Epithelial cell of esophagus (primary cell): ENCODE results near the gene FEZF1.
A peak's percentile ranks its signal among the peaks of the same experiment; 100 is the strongest.

Experiments used
- DNase-seq: peaks from one replicate; pipeline ENCODE4 v3.0.0; 2010; ENCODE audit warnings: low read depth
- H3K4me3 ChIP-seq: 2 replicates; pipeline ENCODE4 v1.5.1; 2011; ENCODE audit warnings: mild to moderate bottlenecking, low read length, control low read depth
- CTCF ChIP-seq: IDR thresholded peaks from 2 replicates; pipeline ENCODE4 v1.5.1; 2011; ENCODE audit warnings: low read depth, mild to moderate bottlenecking, low read length, control low read depth, inconsistent platforms; ENCODE audit not compliant: insufficient read depth; ENCODE audit errors: missing control alignments

The FEZF1 gene

GRCh38 chr7:122261442-122261841, 43.1 kb downstream of the FEZF1 start:
- H3K4me3 ChIP-seq, result no peak overlapping the region
- no peak for TF ChIP-seq CTCF
- DNase-seq, result no peak

GRCh38 chr7:122261016-122261415, 43.5 kb downstream of the FEZF1 start:
- no peak for DNase-seq
- no peak for TF ChIP-seq CTCF
- no peak overlapping the region for H3K4me3 ChIP-seq

- no peak for DNase-seq
- no peak overlapping the region for H3K4me3 ChIP-seq
- TF ChIP-seq CTCF, result no peak
These were observed 44.2 kb downstream of the FEZF1 start for GRCh38 chr7:122260336-122260735.

GRCh38 chr7:122258971-122259370, 45.6 kb downstream of the FEZF1 start:
- H3K4me3 ChIP-seq, result no peak overlapping the region
- TF ChIP-seq CTCF, result no peak
- DNase-seq, result no peak

- no peak for TF ChIP-seq CTCF
- H3K4me3 ChIP-seq, result no peak overlapping the region
- peak; percentile 30 for DNase-seq
These were observed 47.5 kb downstream of the FEZF1 start for GRCh38 chr7:122257056-122257455.

GRCh38 chr7:122256046-122256445, 48.5 kb downstream of the FEZF1 start:
- DNase-seq, result no peak
- no peak for TF ChIP-seq CTCF
- no peak overlapping the region for H3K4me3 ChIP-seq

GRCh38 chr7:122255454-122255853, 49.1 kb downstream of the FEZF1 start:
- H3K4me3 ChIP-seq, result no peak overlapping the region
- TF ChIP-seq CTCF, result no peak
- no peak for DNase-seq
